ENCODE data around the gene SCCPDH. TPM values are rescaled to one million over a fixed set of nuclear protein-coding genes. Genes with fewer than 3 reads are reported as not detected.
"Not testable (repeated sequence)": the region's sequence is repeated elsewhere in the genome, so short reads cannot be mapped to it uniquely, and the experiment has no call there.

Gene SCCPDH
- total RNA-seq, 3 donors from 2014 or later = 11.3 to 30.8 (median 23.7) TPM

- peaks cover 0 to 10% of the 10 kb centered on the region in 2 donors for H3K4me1 ChIP-seq
- DNase-seq (ENCODE audit: low spot score in 2 of 2) = no peak
- peaks cover 6 to 9% of the 10 kb centered on the region in 2 donors for H3K9me3 ChIP-seq
- TF ChIP-seq POLR2A (IDR thresholded peaks at IDR 0.05) = no peak
- no peak for TF ChIP-seq POLR2AphosphoS5 (IDR thresholded peaks at IDR 0.05)
- no peak for TF ChIP-seq CTCF (IDR thresholded peaks at IDR 0.05)
- H3K4me3 ChIP-seq = no peak overlapping the region
- intact Hi-C loops (cut with DNase I; ENCODE audit: low total_unique reads) = no loop called here
- no peaks in the 10 kb centered on the region for H3K27me3 ChIP-seq
- no peaks in the 10 kb centered on the region for H3K36me3 ChIP-seq
- peak overlapping the region in 1 of 2 donors; percentile 43 for H3K27ac ChIP-seq
These were observed 32.4 kb upstream of the SCCPDH start for GRCh38 chr1:246691622-246692495.

DNA sequence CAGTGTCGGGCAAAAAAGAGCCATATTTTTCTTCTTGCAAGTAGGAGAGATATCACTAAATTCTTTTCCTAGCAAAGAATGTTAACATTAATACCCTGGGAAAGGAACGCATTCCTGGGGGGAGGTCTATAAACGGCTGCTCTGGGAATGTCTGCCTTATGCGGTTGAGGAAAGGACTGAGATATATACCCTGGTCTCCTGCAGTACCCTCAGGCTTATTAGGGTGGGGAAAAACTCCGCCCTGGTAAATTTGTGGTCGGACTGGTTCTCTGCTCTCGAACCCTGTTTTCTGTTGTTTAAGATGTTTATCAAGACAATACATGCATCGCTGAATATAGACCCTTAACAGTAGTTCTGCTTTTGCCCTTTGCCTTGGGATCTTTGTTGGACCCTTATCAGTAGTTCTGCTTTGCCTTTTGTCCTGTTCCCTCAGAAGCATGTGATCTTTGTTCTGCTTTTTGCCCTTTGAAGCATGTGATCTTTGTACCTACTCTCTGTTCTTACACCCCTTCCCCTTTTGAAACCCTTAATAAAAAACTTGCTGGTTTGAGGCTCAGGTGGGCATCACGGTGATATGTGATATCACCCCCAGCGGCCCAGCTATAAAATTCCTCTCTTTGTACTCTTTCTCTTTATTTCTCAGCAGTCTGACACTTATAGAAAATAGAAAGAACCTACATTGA is 29.9 kb upstream of the SCCPDH start:
- H3K4me1 ChIP-seq; H3K4me3 ChIP-seq; intact Hi-C loops (cut with DNase I; ENCODE audit: low total_unique reads); DNase-seq (ENCODE audit: low spot score in 2 of 2); H3K9me3 ChIP-seq; H3K27me3 ChIP-seq; H3K27ac ChIP-seq; H3K36me3 ChIP-seq: not testable (repeated sequence)

- no peak for TF ChIP-seq CTCF (IDR thresholded peaks at IDR 0.05)
- H3K4me3 ChIP-seq = no peak overlapping the region
- DNase-seq (ENCODE audit: low spot score in 2 of 2) = no peak
- H3K36me3 ChIP-seq = no peaks in the 10 kb centered on the region
- no peak overlapping the region for H3K27ac ChIP-seq
- intact Hi-C loops (cut with DNase I; ENCODE audit: low total_unique reads) = no loop called here
- H3K4me1 ChIP-seq = no peaks in the 10 kb centered on the region
- H3K27me3 ChIP-seq = no peaks in the 10 kb centered on the region
- H3K9me3 ChIP-seq = peaks cover 6 to 9% of the 10 kb centered on the region in 2 donors
These were observed 29.1 kb upstream of the SCCPDH start for GRCh38 chr1:246695136-246695535.

DNA sequence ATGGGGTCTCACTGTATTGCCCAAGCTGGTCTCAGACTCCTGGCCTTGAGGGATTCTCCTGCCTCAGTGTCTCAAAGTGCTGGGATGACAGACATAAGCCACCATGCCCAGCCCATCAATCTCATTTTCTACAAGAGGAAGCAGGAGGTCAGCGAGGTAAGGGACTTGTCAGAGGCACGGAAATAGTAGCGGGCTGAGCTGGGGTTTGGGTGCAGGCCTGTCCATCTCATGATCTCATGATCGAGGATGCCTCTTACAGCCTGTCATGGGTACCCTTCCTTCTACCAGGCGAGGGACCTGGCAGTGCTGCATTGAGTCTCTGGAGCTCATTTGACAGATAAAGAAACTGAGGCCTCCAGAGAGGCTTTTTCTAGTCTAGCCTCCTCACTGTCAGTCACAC is 28.5 kb upstream of the SCCPDH start:
- H3K27ac ChIP-seq = no peak overlapping the region
- DNase-seq (ENCODE audit: low spot score in 2 of 2) = no peak
- peaks cover 6 to 9% of the 10 kb centered on the region in 2 donors for H3K9me3 ChIP-seq
- no peak for TF ChIP-seq POLR2A (IDR thresholded peaks at IDR 0.05)
- TF ChIP-seq CTCF (IDR thresholded peaks at IDR 0.05) = no peak
- TF ChIP-seq POLR2AphosphoS5 (IDR thresholded peaks at IDR 0.05) = no peak
- no peaks in the 10 kb centered on the region for H3K36me3 ChIP-seq
- H3K27me3 ChIP-seq = no peaks in the 10 kb centered on the region
- H3K4me1 ChIP-seq = no peaks in the 10 kb centered on the region
- intact Hi-C loops (cut with DNase I; ENCODE audit: low total_unique reads) = no loop called here
- H3K4me3 ChIP-seq = no peak overlapping the region

DNA sequence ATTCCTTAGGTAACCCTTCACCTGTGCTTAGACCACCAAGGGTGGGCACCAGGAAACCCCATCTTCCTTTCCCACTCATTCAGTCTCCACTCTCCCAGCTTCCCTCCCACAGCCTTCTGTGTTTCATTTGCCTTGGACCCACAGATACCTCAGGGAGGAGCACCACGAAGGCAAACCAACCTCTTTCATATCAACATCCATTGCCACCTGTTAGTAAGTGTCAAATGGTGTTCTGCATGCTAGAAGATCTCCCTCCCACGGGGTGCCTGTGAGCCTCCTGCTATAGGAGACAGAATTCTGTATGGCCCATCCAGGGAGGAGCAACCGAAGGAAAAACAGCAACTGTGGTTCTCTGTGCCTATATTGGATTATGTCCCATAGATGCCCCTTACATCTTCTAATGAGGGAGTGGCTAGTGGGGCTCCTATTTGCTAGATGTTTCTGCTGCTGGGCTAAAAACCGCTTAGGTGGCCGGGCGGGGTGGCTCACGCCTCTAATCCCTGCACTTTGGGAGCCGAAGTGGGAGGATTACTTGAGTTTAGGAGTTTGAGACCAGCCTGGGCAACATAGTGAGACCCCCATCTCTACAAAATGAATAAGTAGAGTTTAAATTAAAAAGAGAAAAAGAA is 25.6 kb upstream of the SCCPDH start:
- peaks cover 6 to 9% of the 10 kb centered on the region in 2 donors for H3K9me3 ChIP-seq
- no peaks in the 10 kb centered on the region for H3K36me3 ChIP-seq
- no peaks in the 10 kb centered on the region for H3K4me1 ChIP-seq
- H3K27me3 ChIP-seq = no peaks in the 10 kb centered on the region
- intact Hi-C loops (cut with DNase I; ENCODE audit: low total_unique reads) = no loop called here
- H3K4me3 ChIP-seq = peak overlapping the region; percentile 16 to 57 (median 35)
- H3K27ac ChIP-seq = peak overlapping the region; percentile 22 to 59
- no peak for DNase-seq (ENCODE audit: low spot score in 2 of 2)
- no peak for TF ChIP-seq CTCF (IDR thresholded peaks at IDR 0.05)
- TF ChIP-seq POLR2A (IDR thresholded peaks at IDR 0.05) = no peak
- no peak for TF ChIP-seq POLR2AphosphoS5 (IDR thresholded peaks at IDR 0.05)
